Neural cell (in vitro differentiated cells): ENCODE data around the gene TRIO. TPM values are rescaled to one million over a fixed set of nuclear protein-coding genes. Genes with fewer than 3 reads are reported as not detected.

Experiments
- H2AFZ ChIP-seq: fragments of 200-600, 300-800 bp; sonication (generic), shearing (Covaris generic); 2 replicates; pipeline ENCODE4 v1.6.0; 2014; ENCODE audit warnings: low read depth, mild to moderate bottlenecking, antibody characterized with exemption, low read length, moderate library complexity
- H3F3A ChIP-seq: fragments of 200-600 bp; shearing (Covaris generic); 2 replicates; pipeline ENCODE4 v1.6.1; 2016; ENCODE audit warnings: mild to moderate bottlenecking, moderate library complexity, mixed read lengths, antibody characterized with exemption, low read length; ENCODE audit not compliant: insufficient read depth, poor library complexity, severe bottlenecking
- H3K27ac ChIP-seq: fragments of 200-600, 300-800 bp; sonication (generic), shearing (Covaris generic); 2 replicates; pipeline ENCODE4 v1.5.1; 2014; ENCODE audit warnings: mild to moderate bottlenecking, low read length, moderate library complexity
- H3K27me3 ChIP-seq: fragments of 300-800, 200-600 bp; sonication (generic), shearing (Covaris generic); 2 replicates; pipeline ENCODE4 v1.6.0; 2014; ENCODE audit warnings: mild to moderate bottlenecking, low read depth, low read length, moderate library complexity; ENCODE audit not compliant: insufficient read depth
- H3K36me3 ChIP-seq: fragments of 300-800, 200-600 bp; sonication (generic), shearing (Covaris generic); 2 replicates; pipeline ENCODE4 v1.5.1; 2014; ENCODE audit warnings: mild to moderate bottlenecking, antibody characterized with exemption, low read length, moderate library complexity; ENCODE audit not compliant: insufficient read depth
- H3K4me2 ChIP-seq: fragments of 300-800, 200-600 bp; sonication (generic), shearing (Covaris generic); 2 replicates; pipeline ENCODE4 v1.6.0; 2014; ENCODE audit warnings: mild to moderate bottlenecking, low read length
- H3K4me3 ChIP-seq: fragments of 300-800, 200-600 bp; sonication (generic), shearing (Covaris generic); 2 replicates; pipeline ENCODE4 v1.5.1; 2014; ENCODE audit warnings: mild to moderate bottlenecking, low read length, moderate library complexity
- H3K79me2 ChIP-seq: fragments of 200-600 bp; shearing (Covaris generic); replicated peaks from 2 replicates; pipeline ENCODE4 v1.6.0; 2014; ENCODE audit warnings: mild to moderate bottlenecking, low read length, moderate library complexity; ENCODE audit not compliant: insufficient read depth
- H3K9ac ChIP-seq: fragments of 300-800, 200-600 bp; sonication (generic), shearing (Covaris generic); 2 replicates; pipeline ENCODE4 v1.6.1; 2016; ENCODE audit warnings: mild to moderate bottlenecking, low read length, mixed read lengths
- H3K9me2 ChIP-seq: fragments of 200-600 bp; shearing (Covaris generic); 2 replicates; pipeline ENCODE4 v1.6.1; 2016; ENCODE audit warnings: mild to moderate bottlenecking, low read length, mixed read lengths; ENCODE audit not compliant: insufficient read depth
- H3K9me3 ChIP-seq: fragments of 200-600, 300-800 bp; sonication (generic), shearing (Covaris generic); 2 replicates; pipeline ENCODE4 v1.6.1; 2016; ENCODE audit warnings: mild to moderate bottlenecking, mixed run types, low read length, moderate library complexity, mixed read lengths
- H4K20me1 ChIP-seq: fragments of 200-600 bp; shearing (Covaris generic); 2 replicates; pipeline ENCODE4 v1.6.1; 2016; ENCODE audit warnings: mild to moderate bottlenecking, mixed run types; ENCODE audit not compliant: insufficient read depth
- EP300 ChIP-seq: fragments of 450-650 bp; conservative IDR thresholded peaks from 2 replicates; pipeline ENCODE4 v1.6.1; 2014; ENCODE audit warnings: antibody characterized with exemption, mild to moderate bottlenecking, moderate library complexity; ENCODE audit not compliant: poor library complexity, severe bottlenecking
- EZH2 ChIP-seq: fragments of 200-600, 300-800 bp; shearing (Covaris generic), sonication (generic); IDR thresholded peaks from 2 replicates; pipeline ENCODE4 v1.6.1; 2014; ENCODE audit warnings: antibody characterized with exemption, low read length, borderline replicate concordance, mild to moderate bottlenecking; ENCODE audit not compliant: insufficient read depth, poor library complexity, severe bottlenecking
- MXI1 ChIP-seq: fragments of 450-650 bp; conservative IDR thresholded peaks from 2 replicates; pipeline ENCODE4 v1.6.1; 2014; ENCODE audit warnings: antibody characterized with exemption, mild to moderate bottlenecking; ENCODE audit not compliant: poor library complexity, severe bottlenecking
- POLR2AphosphoS5 ChIP-seq: IDR thresholded peaks from 2 replicates; pipeline ENCODE4 v1.6.1; 2012
- RAD21 ChIP-seq: fragments of 450-650 bp; conservative IDR thresholded peaks from 2 replicates; pipeline ENCODE4 v1.6.1; 2014; ENCODE audit warnings: antibody characterized with exemption, mild to moderate bottlenecking, moderate library complexity
- SMC3 ChIP-seq: fragments of 450-650 bp; conservative IDR thresholded peaks from 2 replicates; pipeline ENCODE4 v1.6.1; 2014; ENCODE audit warnings: antibody characterized with exemption, mild to moderate bottlenecking, moderate library complexity; ENCODE audit not compliant: poor library complexity
- TAF1 ChIP-seq: IDR thresholded peaks from 2 replicates; pipeline ENCODE4 v1.6.1; 2012; ENCODE audit warnings: low read depth
- polyA plus RNA-seq: library from polyadenylated mRNA; depleted of rRNA; stranded (reverse); fragments of >200 nt; gene quantifications from 2 replicates; pipeline ENCODE4 v1.2.3, GENCODE V29; 2014
- TF ChIP-seq, protein P1 (sequence below): IDR thresholded peaks from 2 replicates; pipeline ENCODE4 v1.6.1; 2012; ENCODE audit warnings: borderline replicate concordance
- TF ChIP-seq, protein P2 (sequence below): fragments of 450-650 bp; IDR thresholded peaks from 2 replicates; pipeline ENCODE4 v1.5.1; 2014; ENCODE audit warnings: antibody characterized with exemption, mild to moderate bottlenecking, moderate library complexity; ENCODE audit not compliant: poor library complexity, severe bottlenecking

The TRIO gene
- polyA plus RNA-seq, 1 donor from 2014 or later, result 168 TPM

DNA sequence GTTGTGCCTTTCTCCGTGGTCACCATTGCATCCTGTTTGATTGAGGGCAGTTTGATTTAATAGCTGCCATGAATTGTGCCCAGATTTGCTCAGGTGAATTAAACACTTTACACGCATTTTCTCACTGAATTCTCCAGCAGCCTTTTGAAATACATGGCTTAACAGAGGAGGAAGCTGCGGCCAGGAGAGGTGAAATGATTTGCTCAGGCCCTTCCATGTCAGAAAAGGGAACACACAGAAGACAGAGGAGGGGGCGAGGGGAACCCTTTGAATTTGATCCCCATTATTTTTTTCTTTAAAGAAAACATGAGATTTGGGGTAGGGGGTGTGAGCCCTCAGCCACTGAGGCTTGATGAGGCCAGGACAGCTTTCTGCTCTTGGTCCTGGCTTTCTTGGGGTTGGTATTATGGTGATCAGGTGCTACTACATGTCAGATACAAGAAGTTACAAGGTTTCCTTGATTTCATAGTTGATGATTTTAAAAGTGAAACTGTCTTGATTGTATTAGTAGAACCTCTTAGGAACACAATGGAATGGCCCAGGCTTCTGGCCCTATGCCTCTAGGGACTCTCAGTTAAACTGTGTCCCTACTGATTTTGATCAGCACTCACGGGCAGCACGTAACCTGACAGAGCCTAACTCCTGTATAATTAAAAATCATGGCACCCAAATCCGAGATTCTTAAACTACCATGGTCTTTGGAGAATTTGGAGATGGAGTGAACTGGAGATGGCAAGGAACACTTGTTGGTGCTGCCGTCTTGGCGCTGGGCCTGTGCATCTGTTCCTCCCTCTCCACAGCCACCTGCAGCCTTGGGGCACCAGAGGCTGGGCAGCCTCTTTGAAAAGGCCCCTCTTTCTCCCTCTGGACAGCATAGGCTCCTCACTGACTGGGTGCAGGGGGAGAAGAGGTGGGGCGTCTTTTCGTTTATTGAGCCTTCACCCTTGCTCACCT is 107.9 kb downstream of the TRIO start:
- Histone ChIP-seq H2AFZ (no peak overlapping the region), H3K9ac (peak overlapping the region; percentile 85), H3K36me3 (no peaks in the 10 kb centered on the region), H4K20me1 (no peaks in the 10 kb centered on the region), H3K27me3 (no peaks in the 10 kb centered on the region), H3K9me2 (no peaks in the 10 kb centered on the region), H3K4me2 (peak overlapping the region; percentile 72), H3F3A (peaks cover 20% of the 10 kb centered on the region), H3K27ac (peak overlapping the region; percentile 97), H3K79me2 (peaks cover 82% of the 10 kb centered on the region), H3K9me3 (no peaks in the 10 kb centered on the region), H3K4me3 (peak overlapping the region; percentile 61)
- TF ChIP-seq, protein P1, sequence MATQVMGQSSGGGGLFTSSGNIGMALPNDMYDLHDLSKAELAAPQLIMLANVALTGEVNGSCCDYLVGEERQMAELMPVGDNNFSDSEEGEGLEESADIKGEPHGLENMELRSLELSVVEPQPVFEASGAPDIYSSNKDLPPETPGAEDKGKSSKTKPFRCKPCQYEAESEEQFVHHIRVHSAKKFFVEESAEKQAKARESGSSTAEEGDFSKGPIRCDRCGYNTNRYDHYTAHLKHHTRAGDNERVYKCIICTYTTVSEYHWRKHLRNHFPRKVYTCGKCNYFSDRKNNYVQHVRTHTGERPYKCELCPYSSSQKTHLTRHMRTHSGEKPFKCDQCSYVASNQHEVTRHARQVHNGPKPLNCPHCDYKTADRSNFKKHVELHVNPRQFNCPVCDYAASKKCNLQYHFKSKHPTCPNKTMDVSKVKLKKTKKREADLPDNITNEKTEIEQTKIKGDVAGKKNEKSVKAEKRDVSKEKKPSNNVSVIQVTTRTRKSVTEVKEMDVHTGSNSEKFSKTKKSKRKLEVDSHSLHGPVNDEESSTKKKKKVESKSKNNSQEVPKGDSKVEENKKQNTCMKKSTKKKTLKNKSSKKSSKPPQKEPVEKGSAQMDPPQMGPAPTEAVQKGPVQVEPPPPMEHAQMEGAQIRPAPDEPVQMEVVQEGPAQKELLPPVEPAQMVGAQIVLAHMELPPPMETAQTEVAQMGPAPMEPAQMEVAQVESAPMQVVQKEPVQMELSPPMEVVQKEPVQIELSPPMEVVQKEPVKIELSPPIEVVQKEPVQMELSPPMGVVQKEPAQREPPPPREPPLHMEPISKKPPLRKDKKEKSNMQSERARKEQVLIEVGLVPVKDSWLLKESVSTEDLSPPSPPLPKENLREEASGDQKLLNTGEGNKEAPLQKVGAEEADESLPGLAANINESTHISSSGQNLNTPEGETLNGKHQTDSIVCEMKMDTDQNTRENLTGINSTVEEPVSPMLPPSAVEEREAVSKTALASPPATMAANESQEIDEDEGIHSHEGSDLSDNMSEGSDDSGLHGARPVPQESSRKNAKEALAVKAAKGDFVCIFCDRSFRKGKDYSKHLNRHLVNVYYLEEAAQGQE, result no peak
- no peak for TF ChIP-seq SMC3
- TF ChIP-seq RAD21, result no peak
- TF ChIP-seq EZH2, result no peak
- TF ChIP-seq TAF1, result no peak
- no peak for TF ChIP-seq MXI1
- TF ChIP-seq EP300, result no peak

DNA sequence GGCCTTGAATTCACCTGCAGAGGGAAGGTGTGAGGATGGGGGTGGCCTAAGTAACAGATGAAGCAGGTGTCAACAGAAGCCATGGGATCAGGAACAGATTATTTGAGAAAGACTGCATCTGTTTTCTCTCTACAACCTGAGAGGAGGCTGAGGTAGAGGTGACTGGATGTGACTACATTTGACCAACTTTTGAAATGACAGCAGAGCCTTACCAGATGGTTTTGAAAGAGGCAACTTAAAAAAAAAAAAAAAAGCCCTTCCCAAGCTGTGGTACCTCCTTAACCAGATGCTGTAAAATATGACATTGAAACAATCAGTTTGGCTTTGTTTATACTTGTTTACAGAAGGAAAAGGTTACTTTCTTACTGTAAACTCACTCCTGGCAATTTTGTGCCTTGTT is 108.6 kb downstream of the TRIO start:
- TF ChIP-seq MXI1 (no peak), POLR2AphosphoS5 (no peak), SMC3 (no peak), EP300 (no peak), TAF1 (no peak), EZH2 (no peak), RAD21 (no peak)
- TF ChIP-seq, protein P1, result no peak
- TF ChIP-seq, protein P2, sequence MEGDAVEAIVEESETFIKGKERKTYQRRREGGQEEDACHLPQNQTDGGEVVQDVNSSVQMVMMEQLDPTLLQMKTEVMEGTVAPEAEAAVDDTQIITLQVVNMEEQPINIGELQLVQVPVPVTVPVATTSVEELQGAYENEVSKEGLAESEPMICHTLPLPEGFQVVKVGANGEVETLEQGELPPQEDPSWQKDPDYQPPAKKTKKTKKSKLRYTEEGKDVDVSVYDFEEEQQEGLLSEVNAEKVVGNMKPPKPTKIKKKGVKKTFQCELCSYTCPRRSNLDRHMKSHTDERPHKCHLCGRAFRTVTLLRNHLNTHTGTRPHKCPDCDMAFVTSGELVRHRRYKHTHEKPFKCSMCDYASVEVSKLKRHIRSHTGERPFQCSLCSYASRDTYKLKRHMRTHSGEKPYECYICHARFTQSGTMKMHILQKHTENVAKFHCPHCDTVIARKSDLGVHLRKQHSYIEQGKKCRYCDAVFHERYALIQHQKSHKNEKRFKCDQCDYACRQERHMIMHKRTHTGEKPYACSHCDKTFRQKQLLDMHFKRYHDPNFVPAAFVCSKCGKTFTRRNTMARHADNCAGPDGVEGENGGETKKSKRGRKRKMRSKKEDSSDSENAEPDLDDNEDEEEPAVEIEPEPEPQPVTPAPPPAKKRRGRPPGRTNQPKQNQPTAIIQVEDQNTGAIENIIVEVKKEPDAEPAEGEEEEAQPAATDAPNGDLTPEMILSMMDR, result no peak
- Histone ChIP-seq H3K27me3 (no peaks in the 10 kb centered on the region), H3K9me3 (no peaks in the 10 kb centered on the region), H3F3A (peaks cover 20% of the 10 kb centered on the region), H2AFZ (no peak overlapping the region), H3K36me3 (no peaks in the 10 kb centered on the region), H3K79me2 (peaks cover 82% of the 10 kb centered on the region), H3K9me2 (no peaks in the 10 kb centered on the region), H3K9ac (peak overlapping the region; percentile 85), H3K4me2 (no peak overlapping the region), H4K20me1 (no peaks in the 10 kb centered on the region), H3K27ac (peak overlapping the region; percentile 97), H3K4me3 (peak overlapping the region; percentile 61)
